Right lobe of liver (tissue), 6 donors: ENCODE measurements around the gene KLK3. TPM values are rescaled to one million over a fixed set of nuclear protein-coding genes. Genes with fewer than 3 reads are reported as not detected.

Experiments
- ATAC-seq, 4 donors: fragments of 200-7000 bp; cut with Tn5 transposase; one replicate each; pipeline ENCODE4 v1.9.1; 2020; ENCODE audit warnings: mild to moderate bottlenecking in 4 of 4, moderate library complexity in 4 of 4
- DNase-seq, 3 donors: peaks; one replicate each; pipeline ENCODE4 v3.0.0-alpha.2; 2020
- H3K27ac ChIP-seq, 3 donors: fragments of 200-600 bp; one replicate each; pipeline ENCODE4 v1.8.0; 2022
- H3K27me3 ChIP-seq, 2 donors: fragments of 200-600 bp; one replicate each; pipeline ENCODE4 v1.8.0; 2022
- H3K36me3 ChIP-seq, 4 donors: fragments of 200-600 bp; sonication (generic) in 1 of 4; one replicate each; pipeline versions ENCODE4 v1.5.1 to v1.8.0; 2017 to 2022; ENCODE audit warnings: control low read depth in 1 of 4
- H3K4me1 ChIP-seq, 4 donors: fragments of 200-600 bp; sonication (generic) in 1 of 4; one replicate each; pipeline versions ENCODE4 v1.5.1 to v1.8.0; 2017 to 2022; ENCODE audit warnings: control low read depth in 1 of 4
- H3K4me3 ChIP-seq, 3 donors: fragments of 200-600 bp; one replicate each; pipeline ENCODE4 v1.8.0; 2022
- H3K9me3 ChIP-seq, 4 donors: fragments of 200-600 bp; sonication (generic) in 1 of 4; one replicate each; pipeline versions ENCODE4 v1.5.1 to v1.8.0; 2017 to 2022; ENCODE audit warnings: control low read depth in 1 of 4
- CTCF ChIP-seq, 4 donors: fragments of 200-600 bp in 3 of 4; fragments of 450-650 bp in 1 of 4; IDR thresholded peaks; one replicate each; pipeline versions ENCODE4 v1.5.1 to v1.8.0; 2016 to 2022; ENCODE audit warnings: antibody characterized with exemption in 4 of 4, mild to moderate bottlenecking in 2 of 4
- POLR2A ChIP-seq: fragments of 450-650 bp; IDR thresholded peaks from one replicate; pipeline ENCODE4 v1.6.1; 2017; ENCODE audit warnings: antibody characterized with exemption, mild to moderate bottlenecking
- WGBS: methylation state at CpG from one replicate; pipeline ENCODE4 v1.1.6; 2018; ENCODE audit warnings: low coverage, low lambda C conversion rate; ENCODE audit not compliant: insufficient coverage; ENCODE audit errors: missing lambda C conversion rate; 5-methylcytosine and 5-hydroxymethylcytosine counted together
- intact Hi-C, 2 donors: fragments of 100-400 bp; cut with DNase I; formaldehyde crosslinking; loops; one replicate each; pipeline versions ENCODE4 v1.11.2 to v1.14.1; 2022
- total RNA-seq, 6 experiments: library from RNA; depleted of rRNA in 2 of 6; stranded (reverse); fragments of >200 nt in 2 of 6; fragmentation: NEBNext Ultra II Directional in 3 of 6; extraction: Animal tissue kit (Norgen Biotek cat#: 25700) in 3 of 6; gene quantifications; one replicate each; pipeline versions ENCODE4 v1.1.0 to v1.2.4, GENCODE V29; 2016 to 2023
- donor health status: DM: no; HTN: yes; CAD: no.
- donor health status: DM: no; HTN: no; CAD: no.
- donor health status: DM: no; HTN: no; CAD: no.
- donor health status: DM: no; HTN: yes; CAD: no.
- donor health status: DM: no; HTN: yes; CAD: no.

KLK3 gene
- total RNA-seq, 6 experiments from 2014 or later, result not detected

DNA sequence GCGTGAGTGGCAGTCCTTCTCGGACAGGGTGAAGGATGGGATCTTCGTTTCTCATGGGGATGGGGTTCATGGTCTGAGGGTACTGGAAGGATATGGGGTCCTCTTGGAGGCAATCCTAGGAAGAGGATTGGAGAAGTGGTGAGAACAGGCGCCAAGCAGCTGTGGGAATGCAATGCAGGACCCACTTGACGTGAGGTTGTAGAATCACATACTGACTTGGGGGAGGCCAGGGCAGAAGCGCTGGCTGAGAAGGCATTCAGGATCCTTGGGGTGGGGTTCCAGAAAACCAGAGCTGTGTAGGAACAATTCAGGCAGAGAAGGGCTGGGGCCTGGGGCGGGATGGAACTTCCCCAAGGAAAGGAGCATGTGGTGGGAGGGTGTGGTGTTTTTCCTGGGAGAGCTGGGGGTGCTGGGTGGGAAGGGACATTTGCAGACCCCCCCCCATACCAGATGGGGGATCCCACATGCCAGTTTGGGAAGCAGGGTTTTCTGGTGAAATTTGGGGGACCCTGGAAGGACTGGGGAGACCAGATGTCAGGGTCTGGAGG lies 32.0 kb upstream of the KLK3 start:
- H3K36me3 ChIP-seq, result no peaks in the 10 kb centered on the region
- 36% methylated on average over 5 of the region's 7 CpGs for WGBS
- peaks cover 0 to 4% (median 0%) of the 10 kb centered on the region in 4 donors for H3K4me1 ChIP-seq
- peaks cover 0 to 2% of the 10 kb centered on the region in 2 donors for H3K27me3 ChIP-seq
- no peak for DNase-seq
- H3K27ac ChIP-seq, result no peak overlapping the region
- intact Hi-C loops, result no loop called here
- TF ChIP-seq CTCF (IDR thresholded peaks at IDR 0.05), result no peak
- ATAC-seq, result no peak
- no peak overlapping the region for H3K4me3 ChIP-seq
- H3K9me3 ChIP-seq, result no peaks in the 10 kb centered on the region

- Histone ChIP-seq H3K4me1 (no peaks in the 10 kb centered on the region), H3K9me3 (no peaks in the 10 kb centered on the region), H3K4me3 (no peak within 1 kb of the TSS), H3K27me3 (no peaks in the 10 kb centered on the region), H3K27ac (no peak within 1 kb of the TSS), H3K36me3 (no peaks in the 10 kb centered on the region)
- DNase-seq (no peak), ATAC-seq (no peak)
- intact Hi-C loops, result no loop called here
- WGBS, result 49% methylated on average over 10 of the region's 14 CpGs
- TF ChIP-seq POLR2A (no peak), CTCF (IDR thresholded peaks at IDR 0.05) (no peak)
Measured at GRCh38 chr19:50823389-50824042, 31.2 kb upstream of the KLK3 start, which contains the start of gene KLK1. KLK1 (minus strand) TSS chr19:50823787; CDS start chr19:50823748, 39 bp downstream.

DNA sequence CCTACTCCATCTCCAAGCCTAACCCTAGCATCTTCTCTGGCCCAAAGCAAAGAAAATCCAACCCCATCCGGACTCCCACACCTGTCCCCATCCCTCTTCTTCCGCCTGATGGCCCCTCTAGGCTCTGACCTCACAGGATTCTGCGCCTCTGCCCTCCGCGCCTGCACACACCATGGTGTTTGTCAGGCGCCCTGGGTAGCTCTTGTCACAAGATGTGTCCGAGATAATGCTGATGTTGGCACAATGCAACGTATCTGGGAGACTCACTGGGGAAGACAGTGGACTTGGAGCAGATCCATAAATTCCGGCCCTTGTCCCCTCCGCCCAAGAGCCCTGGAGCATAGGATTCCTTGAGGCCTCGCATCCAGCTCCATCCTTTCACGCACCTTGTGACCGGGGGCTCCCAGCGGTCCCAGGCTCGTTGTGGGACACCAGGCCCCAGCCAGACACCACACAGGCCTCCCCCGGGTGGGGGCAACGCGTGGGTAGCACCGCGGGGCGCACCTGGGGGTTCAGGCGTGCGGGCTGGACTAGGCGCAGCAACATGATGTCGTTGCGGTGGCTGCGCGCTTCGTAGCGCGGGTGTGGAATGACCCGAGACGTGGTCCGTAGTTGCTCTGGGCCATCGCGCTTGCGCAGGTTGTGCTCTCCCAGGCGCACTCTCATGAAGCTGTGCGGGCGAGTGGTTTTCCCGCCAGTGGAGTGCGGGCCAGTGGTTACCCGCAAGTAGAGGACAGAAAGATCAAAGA lies 28.0 kb upstream of the KLK3 start:
- TF ChIP-seq CTCF (IDR thresholded peaks at IDR 0.05), result no peak
- Histone ChIP-seq H3K9me3 (no peaks in the 10 kb centered on the region), H3K4me3 (no peak overlapping the region), H3K27ac (no peak overlapping the region), H3K27me3 (no peaks in the 10 kb centered on the region), H3K36me3 (no peaks in the 10 kb centered on the region), H3K4me1 (no peaks in the 10 kb centered on the region)
- intact Hi-C loops, result no loop called here
- no peak for DNase-seq
- 59% methylated on average over 5 of the region's 43 CpGs for WGBS
- no peak for ATAC-seq

GRCh38 chr19:50827476-50827875 lies 27.2 kb upstream of the KLK3 start:
- H3K4me1 ChIP-seq, result no peaks in the 10 kb centered on the region
- no peak for ATAC-seq
- no peak overlapping the region for H3K27ac ChIP-seq
- no peak for TF ChIP-seq CTCF (IDR thresholded peaks at IDR 0.05)
- no peak for TF ChIP-seq POLR2A
- no peaks in the 10 kb centered on the region for H3K36me3 ChIP-seq
- no peak for DNase-seq
- H3K27me3 ChIP-seq, result no peaks in the 10 kb centered on the region
- 56% methylated on average over 11 of the region's 14 CpGs for WGBS
- H3K9me3 ChIP-seq, result no peaks in the 10 kb centered on the region
- intact Hi-C loops, result no loop called here
- no peak overlapping the region for H3K4me3 ChIP-seq
